ENCODE measurements around the gene ENGASE. TPM values are rescaled to one million over a fixed set of nuclear protein-coding genes. Genes with fewer than 3 reads are reported as not detected.

ENGASE gene
- 8.1 and 10.5 TPM in 2 replicates for total RNA-seq

GRCh38 chr17:79074649-79075445 is at the start of gene ENGASE:
ENGASE (plus strand) TSS chr17:79074824; CDS start chr17:79074945, 121 bp downstream.
- FAIRE-seq (no peak), DNase-seq (ENCODE audit: low read depth) (peak; percentile 83)
- Histone ChIP-seq H3K4me3 (ENCODE audit: low read depth, low read length) (peak within 1 kb of the TSS; percentile 68), H3K36me3 (ENCODE audit: control insufficient read depth, insufficient read depth, low read length) (peaks cover 3% of the 10 kb centered on the region), H3K27me3 (ENCODE audit: control insufficient read depth, insufficient read depth, low read length) (no peaks in the 10 kb centered on the region)
- TF ChIP-seq CTCF (IDR thresholded peaks at IDR 0.05; ENCODE audit: insufficient read depth, low read length, severe bottlenecking) = no peak

GRCh38 chr17:79024901-79025737 is 49.5 kb upstream of the ENGASE start:
- Histone ChIP-seq H3K36me3 (ENCODE audit: control insufficient read depth, insufficient read depth, low read length) (no peaks in the 10 kb centered on the region), H3K4me3 (ENCODE audit: low read depth, low read length) (peak overlapping the region; percentile 39), H3K27me3 (ENCODE audit: control insufficient read depth, insufficient read depth, low read length) (peaks cover 9% of the 10 kb centered on the region)
- FAIRE-seq (no peak), DNase-seq (ENCODE audit: low read depth) (no peak)
- TF ChIP-seq CTCF (IDR thresholded peaks at IDR 0.05; ENCODE audit: insufficient read depth, low read length, severe bottlenecking) = no peak

GRCh38 chr17:79026376-79027273 is 48.0 kb upstream of the ENGASE start:
- TF ChIP-seq CTCF (IDR thresholded peaks at IDR 0.05; ENCODE audit: insufficient read depth, low read length, severe bottlenecking) = no peak
- FAIRE-seq (no peak), DNase-seq (ENCODE audit: low read depth) (peak; percentile 46)
- Histone ChIP-seq H3K27me3 (ENCODE audit: control insufficient read depth, insufficient read depth, low read length) (peaks cover 9% of the 10 kb centered on the region), H3K4me3 (ENCODE audit: low read depth, low read length) (no peak overlapping the region), H3K36me3 (ENCODE audit: control insufficient read depth, insufficient read depth, low read length) (no peaks in the 10 kb centered on the region)

- H3K27me3 ChIP-seq (ENCODE audit: control insufficient read depth, insufficient read depth, low read length) = peaks cover 12% of the 10 kb centered on the region
- TF ChIP-seq CTCF (IDR thresholded peaks at IDR 0.05; ENCODE audit: insufficient read depth, low read length, severe bottlenecking) = no peak
- no peak for FAIRE-seq
- DNase-seq (ENCODE audit: low read depth) = no peak
- no peak overlapping the region for H3K4me3 ChIP-seq (ENCODE audit: low read depth, low read length)
- H3K36me3 ChIP-seq (ENCODE audit: control insufficient read depth, insufficient read depth, low read length) = no peaks in the 10 kb centered on the region
These were observed 47.2 kb upstream of the ENGASE start for GRCh38 chr17:79027274-79027924.

- no peak for FAIRE-seq
- peaks cover 12% of the 10 kb centered on the region for H3K27me3 ChIP-seq (ENCODE audit: control insufficient read depth, insufficient read depth, low read length)
- no peaks in the 10 kb centered on the region for H3K36me3 ChIP-seq (ENCODE audit: control insufficient read depth, insufficient read depth, low read length)
- TF ChIP-seq CTCF (IDR thresholded peaks at IDR 0.05; ENCODE audit: insufficient read depth, low read length, severe bottlenecking) = no peak
- no peak for DNase-seq (ENCODE audit: low read depth)
- H3K4me3 ChIP-seq (ENCODE audit: low read depth, low read length) = no peak overlapping the region
These were observed 46.6 kb upstream of the ENGASE start for GRCh38 chr17:79027925-79028491.

All from bronchial epithelial cell (primary cell).